Stomach (tissue), 4 donors: ENCODE measurements around the gene EIF3B.

Experiments
- CTCF ChIP-seq, 7 experiments: fragments of 450-650 bp in 4 of 7; fragments of 200-600 bp in 3 of 7; sonication (generic) in 3 of 7; IDR thresholded peaks; one replicate each; pipeline ENCODE4 v1.5.1; 2016 to 2019; ENCODE audit warnings: antibody characterized with exemption in 7 of 7, control low read depth in 2 of 7, mild to moderate bottlenecking in 1 of 7
- POLR2A ChIP-seq, 4 donors: fragments of 450-650 bp; IDR thresholded peaks; one replicate each; pipeline ENCODE4 v1.6.1; 2016; ENCODE audit warnings: antibody characterized with exemption in 4 of 4, control low read depth in 2 of 4, mild to moderate bottlenecking in 1 of 4, moderate library complexity in 1 of 4

DNA sequence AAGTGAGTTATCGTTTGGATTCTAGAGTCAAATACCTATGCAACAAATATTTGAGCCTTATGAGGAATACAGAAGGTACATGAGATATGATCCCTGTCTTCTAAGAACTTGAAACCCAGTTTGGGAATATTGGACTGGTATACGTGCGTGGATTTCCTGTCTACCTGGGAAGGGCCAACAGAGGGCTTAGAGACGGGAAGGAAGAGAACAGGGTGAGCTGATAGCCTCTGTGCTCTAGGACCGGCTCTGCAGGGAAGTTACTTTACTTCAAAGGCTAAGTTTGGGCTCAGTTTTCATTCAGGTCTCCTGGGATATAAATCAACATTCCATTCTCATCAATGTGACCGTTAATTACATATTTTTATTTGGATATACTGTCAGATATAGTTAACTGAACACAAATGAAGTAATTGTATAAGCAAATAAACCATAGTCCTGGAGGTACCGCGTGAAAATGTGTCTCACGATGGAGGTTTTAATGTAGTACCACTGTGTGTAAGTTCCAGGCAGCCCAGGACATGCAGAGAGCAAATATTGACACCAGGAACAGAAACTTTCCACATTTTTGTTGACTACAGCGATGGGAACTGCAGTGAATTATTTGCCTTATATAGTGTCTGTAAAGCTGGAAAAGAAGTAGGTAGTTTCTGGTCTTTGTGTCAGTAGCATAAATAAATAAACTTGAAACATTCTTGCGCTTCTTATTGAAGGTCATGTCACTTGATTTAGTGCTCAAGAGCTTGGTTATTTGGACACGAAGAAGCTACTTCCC is 57.4 kb downstream of the EIF3B start:
- TF ChIP-seq POLR2A (IDR thresholded peaks at IDR 0.05) (no peak), CTCF (IDR thresholded peaks at IDR 0.05) (no peak)
